ENCODE measurements around the gene KDM5B.

The KDM5B gene

DNA sequence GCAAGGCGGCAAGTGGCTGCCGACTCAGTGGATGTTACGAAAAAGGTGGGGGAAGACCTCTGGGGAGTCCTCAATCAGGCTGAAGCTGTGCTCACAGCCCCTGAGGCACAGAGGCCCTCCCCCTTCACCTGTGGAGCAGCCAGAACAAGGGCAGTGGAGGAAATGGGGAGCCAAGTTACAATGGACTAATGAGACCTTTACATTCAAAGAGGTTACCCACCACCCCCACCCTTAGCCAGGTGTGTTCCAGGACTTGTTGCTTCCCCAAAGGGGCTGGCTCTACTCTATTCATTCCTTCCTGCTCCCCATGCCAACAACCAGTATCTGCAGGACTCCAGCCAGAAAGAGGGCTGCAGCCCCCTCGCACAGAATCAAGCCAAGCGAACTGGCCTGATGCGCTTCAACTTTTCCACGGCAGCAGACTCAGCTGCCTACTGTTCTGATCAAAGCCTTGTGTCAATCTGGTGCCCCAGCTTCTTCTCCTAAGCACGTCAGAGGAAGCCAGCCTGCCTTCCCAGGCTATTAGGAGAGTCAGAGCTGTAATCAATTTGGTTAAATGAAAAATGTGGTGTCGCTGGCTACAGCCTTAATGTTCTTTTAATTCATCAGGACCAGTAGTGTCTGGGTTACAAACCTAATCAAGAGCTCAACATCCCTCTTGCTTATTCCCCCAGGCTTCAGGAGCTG, 96.1 kb downstream of the KDM5B start:
- no peak for DNase-seq (ENCODE audit: low read depth in 2 of 2)

- peak in 1 of 2 donors; percentile 14 for DNase-seq (ENCODE audit: low read depth in 2 of 2)
Observed at GRCh38 chr1:202710070-202711045, 97.9 kb downstream of the KDM5B start, which contains the start of gene SYT2. Gene SYT2 (minus strand): TSS chr1:202710454. CDS start chr1:202605772, 104,682 bp downstream.

GRCh38 chr1:202709276-202710041, 98.8 kb downstream of the KDM5B start:
- no peak for DNase-seq (ENCODE audit: low read depth in 2 of 2)

DNA sequence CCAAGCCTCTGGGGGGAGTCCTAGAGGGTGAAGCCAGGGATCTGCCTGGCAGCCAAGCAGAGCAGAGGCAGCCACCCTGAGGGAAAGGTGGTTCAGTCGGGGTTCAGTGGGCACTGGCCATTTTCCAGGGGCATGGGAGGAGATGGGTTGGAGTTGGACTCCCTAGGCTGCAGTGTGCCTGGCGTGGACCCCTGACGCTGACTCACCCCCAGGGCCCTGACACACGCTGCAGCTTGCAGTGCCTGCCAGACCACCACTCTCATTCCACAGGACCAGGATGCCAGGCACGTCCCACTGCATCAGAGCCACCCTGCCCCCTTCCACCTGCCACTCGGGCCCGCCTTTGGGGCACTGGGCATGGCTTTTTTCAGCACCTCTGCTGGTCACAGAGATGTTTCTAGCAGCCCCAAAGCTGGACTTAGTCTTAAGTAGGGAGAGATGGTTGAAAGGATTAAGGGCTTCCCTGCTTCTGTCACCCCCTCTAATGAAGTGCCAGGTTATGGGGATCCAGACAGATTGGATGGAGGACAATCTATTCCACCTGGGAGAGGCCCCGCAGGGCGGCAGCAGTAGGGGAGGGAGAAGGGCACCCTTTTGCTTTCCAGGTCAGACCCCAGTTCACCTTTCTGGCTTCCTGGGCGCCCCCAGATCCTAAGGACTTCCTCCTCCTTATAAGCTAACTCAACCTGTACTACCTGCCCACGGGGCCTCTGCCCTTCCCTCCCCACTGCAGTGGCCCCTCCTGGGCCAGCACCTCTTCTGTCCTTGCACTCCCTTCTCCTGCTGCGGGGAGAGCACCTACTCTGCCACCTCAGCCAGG, 99.6 kb downstream of the KDM5B start:
- DNase-seq (ENCODE audit: low read depth in 2 of 2), result no peak

- DNase-seq (ENCODE audit: low read depth in 2 of 2), result no peak
Observed at GRCh38 chr1:202706851-202707250, 101.4 kb downstream of the KDM5B start.

- no peak for DNase-seq (ENCODE audit: low read depth in 2 of 2)
Observed at GRCh38 chr1:202704601-202705000, 103.6 kb downstream of the KDM5B start.

GRCh38 chr1:202703191-202703590, 105.0 kb downstream of the KDM5B start:
- no peak for DNase-seq (ENCODE audit: low read depth in 2 of 2)

DNA sequence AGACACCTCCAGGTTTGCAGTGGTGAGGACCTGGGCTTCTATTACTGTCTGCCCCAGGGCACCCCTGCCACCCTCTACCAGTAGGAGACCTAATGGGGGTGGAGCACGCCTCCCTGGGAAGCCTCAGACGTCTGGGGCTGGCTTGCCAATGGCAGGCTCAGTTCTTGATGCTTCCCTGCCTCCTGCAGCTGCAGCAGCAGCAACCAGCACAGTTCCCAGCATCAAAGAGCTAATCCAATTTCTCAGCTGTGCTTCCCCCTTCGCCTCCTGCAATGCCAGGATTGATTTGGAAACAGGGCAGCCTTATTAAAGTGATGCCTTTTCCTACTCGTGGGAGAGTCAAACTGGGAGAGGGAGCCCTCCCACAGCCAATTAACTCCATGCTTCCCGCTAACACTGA, 106.1 kb downstream of the KDM5B start:
- no peak for DNase-seq (ENCODE audit: low read depth in 2 of 2)

- no peak for DNase-seq (ENCODE audit: low read depth in 2 of 2)
Observed at GRCh38 chr1:202701200-202701599, 107.0 kb downstream of the KDM5B start.

DNA sequence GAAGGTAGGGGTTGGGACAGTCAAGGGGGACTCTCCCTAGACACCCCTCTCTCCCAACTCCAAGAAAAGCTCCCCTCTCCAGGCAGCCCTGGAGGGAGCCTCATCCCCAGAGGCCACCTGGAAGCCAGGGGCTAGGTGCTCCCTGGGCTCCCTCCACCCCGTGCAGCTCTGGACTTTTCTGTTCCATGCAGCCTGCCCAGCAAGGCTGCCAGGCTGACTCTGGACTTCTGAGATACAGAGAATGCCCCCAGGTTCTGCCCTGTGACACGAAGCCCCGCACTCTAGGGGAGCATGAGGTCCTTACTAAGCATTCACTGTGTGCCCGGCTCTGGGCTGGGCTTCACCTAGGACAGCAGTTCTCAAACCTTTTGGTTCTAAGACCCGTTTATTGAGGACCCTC, 108.2 kb downstream of the KDM5B start:
- no peak for DNase-seq (ENCODE audit: low read depth in 2 of 2)

- DNase-seq (ENCODE audit: low read depth in 2 of 2), result no peak
Observed at GRCh38 chr1:202698276-202698675, 109.9 kb downstream of the KDM5B start.

DNA sequence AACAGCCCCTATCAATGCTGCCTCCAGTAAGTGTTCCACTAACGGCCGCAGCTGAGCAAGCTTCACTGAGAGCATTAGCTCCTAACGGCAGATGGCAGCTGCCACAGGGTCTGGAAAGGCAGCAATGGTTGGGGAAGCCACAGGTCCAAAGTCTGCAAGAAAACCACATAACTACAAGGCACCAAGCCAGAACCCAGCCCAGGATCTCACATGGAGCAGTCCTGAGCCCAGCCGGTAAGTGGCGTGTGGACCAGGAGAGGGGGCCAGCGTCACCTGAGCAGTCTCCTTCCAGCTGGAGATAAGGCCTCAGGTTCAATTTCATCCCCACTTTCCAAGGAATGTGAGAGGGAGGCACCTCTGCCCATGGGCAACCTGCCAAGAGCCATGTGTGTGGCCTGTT, 111.2 kb downstream of the KDM5B start:
- DNase-seq (ENCODE audit: low read depth in 2 of 2), result no peak

- no peak for DNase-seq (ENCODE audit: low read depth in 2 of 2)
Observed at GRCh38 chr1:202694314-202694713, 113.9 kb downstream of the KDM5B start.

DNA sequence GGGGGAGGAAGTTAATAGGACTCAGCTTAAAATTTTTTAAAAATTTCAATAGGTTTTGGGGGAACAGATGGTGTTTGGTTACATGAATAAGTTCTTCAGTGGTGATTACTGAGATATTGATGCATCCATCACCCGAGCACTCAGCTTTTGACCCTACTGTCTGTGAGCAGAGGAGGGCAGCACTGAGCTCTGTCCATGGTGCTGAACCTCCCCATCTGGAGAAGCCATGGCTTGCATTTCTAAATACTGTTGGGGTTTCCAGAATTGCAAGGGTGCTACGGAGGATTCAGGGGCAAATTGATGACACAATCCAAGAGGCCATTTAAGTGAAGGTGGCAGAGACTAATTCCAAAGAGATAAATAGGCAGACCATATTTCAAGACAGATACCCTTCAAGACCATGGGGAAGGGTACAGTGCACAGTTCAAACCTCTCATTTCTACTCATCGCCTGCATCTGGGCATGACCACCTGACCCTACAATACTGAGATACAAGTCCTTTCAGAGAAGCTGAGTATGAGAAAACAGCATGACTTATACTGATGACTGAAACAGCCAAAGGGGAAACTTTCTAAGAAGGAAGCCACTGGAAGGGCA, 115.2 kb downstream of the KDM5B start:
- peak; percentile 52 to 67 for DNase-seq (ENCODE audit: low read depth in 2 of 2)

DNA sequence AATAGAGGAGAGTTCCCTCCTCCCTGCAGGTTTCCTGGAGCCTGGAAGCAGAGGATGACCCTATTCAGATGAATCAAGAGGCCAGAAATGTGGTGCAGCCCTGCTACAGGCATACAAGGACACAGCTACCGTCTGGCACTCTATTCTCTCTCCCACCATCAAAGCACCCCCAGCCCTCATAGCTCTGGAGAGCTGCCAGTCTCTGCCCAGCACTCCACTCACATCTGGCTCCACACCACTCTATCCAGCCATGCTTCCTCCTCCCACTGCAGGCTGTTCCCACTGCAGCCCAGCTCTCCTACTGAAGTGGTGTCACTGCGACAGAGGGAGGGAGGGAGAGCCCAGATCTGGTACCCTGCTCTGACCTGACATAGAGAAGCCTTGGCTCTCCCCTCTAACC, 116.4 kb downstream of the KDM5B start:
- no peak for DNase-seq (ENCODE audit: low read depth in 2 of 2)

DNA sequence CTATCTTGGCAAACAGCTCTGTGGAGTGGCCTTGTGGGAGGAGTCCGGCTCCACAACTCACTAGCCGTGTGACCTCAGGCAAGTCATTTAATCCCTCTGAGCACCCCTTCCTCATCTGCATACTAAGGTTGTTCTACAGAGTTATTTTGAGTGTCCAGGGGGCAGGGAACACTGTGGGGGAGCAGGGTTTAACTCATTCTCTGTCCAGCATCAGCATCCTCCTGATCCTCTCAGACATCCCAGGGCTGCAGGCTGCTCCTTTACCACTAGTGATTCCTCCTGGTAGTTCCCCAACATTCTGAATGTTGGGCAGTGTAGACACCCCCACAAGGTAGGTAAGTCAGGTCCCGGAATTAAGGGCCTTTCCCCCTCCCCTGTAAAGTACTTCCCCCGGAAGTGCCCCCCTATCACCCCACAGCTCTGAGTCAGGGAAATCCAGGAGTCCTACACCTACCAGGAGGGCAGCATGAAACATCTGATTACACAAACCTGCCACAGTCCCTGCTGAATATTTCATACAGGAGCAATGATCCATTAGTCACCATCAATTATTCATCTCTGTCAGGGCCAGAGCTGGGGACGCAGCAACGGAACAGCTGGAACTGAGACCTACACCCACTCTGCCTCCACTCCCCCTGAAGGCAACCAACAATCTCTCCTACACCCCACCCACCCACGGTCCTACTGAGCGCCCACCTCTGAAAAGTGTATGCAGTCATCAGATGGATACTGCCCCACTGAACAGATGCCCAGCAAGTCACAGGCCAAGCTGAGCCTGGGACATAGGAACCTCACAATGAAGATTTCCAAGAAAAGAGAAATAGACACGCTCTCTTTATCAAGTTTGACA, 118.5 kb downstream of the KDM5B start:
- DNase-seq (ENCODE audit: low read depth in 2 of 2), result no peak

DNA sequence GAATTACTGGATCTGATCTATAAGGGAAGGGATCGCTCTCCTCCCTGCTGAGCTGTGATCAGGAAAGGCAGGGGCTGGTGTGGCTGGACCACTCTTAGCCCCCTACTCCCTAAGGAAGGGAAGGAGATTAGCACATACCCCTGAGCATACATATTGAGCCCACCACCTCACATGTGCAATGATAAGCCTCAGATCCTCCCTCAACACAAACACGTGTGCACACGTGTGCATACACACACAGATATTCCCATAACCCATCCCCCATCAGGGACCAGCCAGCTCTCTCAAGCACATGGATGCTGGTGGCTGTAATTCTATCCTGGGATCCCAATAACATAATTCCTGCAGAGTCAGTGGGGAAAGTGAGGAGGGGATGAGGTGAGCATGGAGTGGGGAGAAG, 119.1 kb downstream of the KDM5B start:
- no peak for DNase-seq (ENCODE audit: low read depth in 2 of 2)

DNA sequence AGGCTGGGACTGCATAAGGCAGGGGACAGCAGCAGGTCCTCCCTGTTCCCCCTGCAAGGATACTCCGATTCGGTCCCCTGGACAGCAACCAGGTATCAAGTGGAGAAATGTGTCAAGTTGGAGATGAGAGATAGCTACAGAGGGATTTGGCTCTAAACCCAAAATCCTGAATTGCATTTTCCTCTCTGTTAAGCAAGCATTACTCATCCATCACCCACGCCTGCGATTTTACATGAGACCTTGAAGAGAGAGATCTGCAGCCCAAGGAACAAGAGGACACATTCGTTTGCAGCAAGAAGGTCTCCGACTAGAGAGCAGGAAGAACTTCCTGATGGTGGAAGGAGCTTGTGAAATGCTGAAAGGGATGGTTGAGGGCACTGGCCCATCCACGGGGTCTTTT, 119.8 kb downstream of the KDM5B start:
- DNase-seq (ENCODE audit: low read depth in 2 of 2), result no peak

DNA sequence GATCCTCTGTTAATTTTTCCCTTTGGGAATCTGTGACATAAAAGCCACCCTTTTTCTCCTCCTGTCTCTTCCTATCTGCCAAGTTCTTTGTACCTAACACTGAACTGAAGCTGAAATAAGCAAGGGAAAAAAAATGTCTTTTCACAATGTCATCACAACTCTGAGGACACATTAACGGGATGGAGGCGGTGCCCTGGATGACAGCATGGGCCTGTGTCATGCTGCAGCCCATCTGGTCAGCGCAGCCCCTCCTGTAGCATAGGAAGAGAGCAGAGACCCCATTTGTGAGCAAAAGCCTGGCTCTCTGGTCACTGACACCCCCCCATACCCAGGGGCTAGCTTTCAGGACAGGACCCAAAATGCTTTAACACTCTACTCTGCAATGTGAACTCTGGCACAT, 120.4 kb downstream of the KDM5B start:
- no peak for DNase-seq (ENCODE audit: low read depth in 2 of 2)

- DNase-seq (ENCODE audit: low read depth in 2 of 2), result no peak
Observed at GRCh38 chr1:202687370-202687769, 120.9 kb downstream of the KDM5B start.
